Endothelial cell of umbilical vein (primary cell): ENCODE data around the gene ASB2.

Experiments used
- CTCF ChIP-seq, 2 donors: IDR thresholded peaks; 1 replicate in 1 of 2; 2 replicates in 1 of 2; pipeline ENCODE4 v1.5.1; 2011; ENCODE audit warnings: low read length in 2 of 2, mild to moderate bottlenecking in 2 of 2, moderate library complexity in 2 of 2, control low read depth in 1 of 2, inconsistent platforms in 1 of 2, low read depth in 1 of 2; ENCODE audit not compliant: insufficient read depth in 1 of 2; ENCODE audit errors: extremely low read depth in 1 of 2
- EZH2 ChIP-seq: IDR thresholded peaks from 2 replicates; pipeline ENCODE4 v1.6.1; 2012; ENCODE audit warnings: borderline replicate concordance, low read depth, mild to moderate bottlenecking, moderate library complexity, low read length, inconsistent platforms; ENCODE audit not compliant: severe bottlenecking
- JUN ChIP-seq: IDR thresholded peaks from 2 replicates; pipeline ENCODE4 v1.6.1; 2011; ENCODE audit warnings: borderline replicate concordance, low read depth; ENCODE audit not compliant: insufficient read length, insufficient read depth
- MAX ChIP-seq: IDR thresholded peaks from 2 replicates; pipeline ENCODE4 v1.6.1; 2011; ENCODE audit not compliant: insufficient read depth, insufficient read length
- MYC ChIP-seq: IDR thresholded peaks from one replicate; pipeline ENCODE4 v1.6.1; 2011; ENCODE audit warnings: mild to moderate bottlenecking, low read depth, low read length
- POLR2A ChIP-seq: IDR thresholded peaks from 2 replicates; pipeline ENCODE4 v1.6.1; 2012; ENCODE audit warnings: low read depth, mild to moderate bottlenecking, control low read depth, low read length
- POLR2AphosphoS5 ChIP-seq: IDR thresholded peaks from 2 replicates; pipeline ENCODE4 v1.6.1; 2012; ENCODE audit warnings: low read depth, mild to moderate bottlenecking, control low read depth, low read length, moderate library complexity; ENCODE audit not compliant: insufficient read depth

- TF ChIP-seq EZH2: no peak
- TF ChIP-seq MAX: no peak
- no peak for TF ChIP-seq CTCF (IDR thresholded peaks at IDR 0.05; ENCODE audit: extremely low read depth in 1 of 2, insufficient read depth in 1 of 2, low read depth in 1 of 2, low read length in 2 of 2)
- no peak for TF ChIP-seq MYC
- TF ChIP-seq POLR2A: no peak
- TF ChIP-seq JUN: no peak
- no peak for TF ChIP-seq POLR2AphosphoS5
Observed at GRCh38 chr14:93964820-93965286, 11.5 kb downstream of the ASB2 start.
